Endothelial cell of umbilical vein (primary cell): ENCODE data around the gene TROAP. TPM values are rescaled to one million over a fixed set of nuclear protein-coding genes. Genes with fewer than 3 reads are reported as not detected.

ENCODE experiments used
- BruUV-seq: library from RNA; stranded (reverse); fragments of 400-500 nt; replicated peaks from 2 replicates; lab custom pipeline; 2021; lab: Mats Ljungman, UMichigan
- CTCF ChIA-PET: fragments of 300-600, 350-600 bp; sonication (Branson Sonifier 250); formaldehyde crosslinking; loops from one replicate; lab custom pipeline; 2021; ENCODE audit warnings: antibody characterized with exemption, inconsistent platforms; lab: Charles Lee
- POLR2A ChIA-PET: fragments of 300-600, 350-600 bp; sonication (Branson Sonifier 250); formaldehyde crosslinking; loops from one replicate; lab custom pipeline; 2021; ENCODE audit warnings: antibody characterized with exemption, inconsistent platforms; lab: Charles Lee
- DNase-seq: peaks from one replicate; pipeline ENCODE4 v3.0.0-alpha.2; 2011; ENCODE audit warnings: low read depth, low spot score
- FAIRE-seq: peaks from 2 replicates; lab custom pipeline; 2011; peaks lifted over from hg19 to GRCh38; lab: Jason Lieb, UNC
- H2AFZ ChIP-seq: 2 replicates; pipeline ENCODE4 v1.6.0; 2012; ENCODE audit warnings: low read depth, low read length, control low read depth, inconsistent platforms
- H3K27ac ChIP-seq: 2 replicates; pipeline ENCODE4 v1.5.1; 2011; ENCODE audit warnings: low read depth, mild to moderate bottlenecking, control low read depth, low read length, moderate library complexity; ENCODE audit not compliant: insufficient read depth
- H3K27me3 ChIP-seq, 2 experiments: 2 replicates each; pipeline versions ENCODE4 v1.6.0 to v1.6.1; 2011; ENCODE audit warnings: low read length in 2 of 2, mixed read lengths in 1 of 2; ENCODE audit not compliant: control insufficient read depth in 2 of 2, insufficient read depth in 2 of 2
- H3K36me3 ChIP-seq, 2 experiments: 2 replicates in 1 of 2; 3 replicates in 1 of 2; pipeline ENCODE4 v1.5.1; 2011; ENCODE audit warnings: low read length in 2 of 2, mild to moderate bottlenecking in 1 of 2, moderate library complexity in 1 of 2; ENCODE audit not compliant: control insufficient read depth in 2 of 2, insufficient read depth in 2 of 2; ENCODE audit errors: extremely low read depth in 1 of 2
- H3K4me1 ChIP-seq: 3 replicates; pipeline ENCODE4 v1.5.1; 2011; ENCODE audit warnings: mild to moderate bottlenecking, low read length; ENCODE audit not compliant: control insufficient read depth, insufficient read depth; ENCODE audit errors: extremely low read depth
- H3K4me2 ChIP-seq: 2 replicates; pipeline ENCODE4 v1.6.1; 2011; ENCODE audit warnings: low read length, control low read depth, mixed read lengths; ENCODE audit not compliant: insufficient read depth
- H3K4me3 ChIP-seq, 3 experiments: fragments of 200-600 bp in 1 of 3; sonication (generic), shearing (Covaris generic) in 1 of 3; replicated peaks in 1 of 3; 2 replicates each; pipeline ENCODE4 v1.5.1; 2011 to 2016; ENCODE audit warnings: control low read depth in 3 of 3, low read length in 3 of 3, mild to moderate bottlenecking in 2 of 3, inconsistent platforms in 1 of 3, low read depth in 1 of 3, moderate library complexity in 1 of 3; ENCODE audit not compliant: insufficient read depth in 1 of 3
- H3K79me2 ChIP-seq: 2 replicates; pipeline ENCODE4 v1.6.0; 2012; ENCODE audit warnings: low read length, inconsistent platforms; ENCODE audit not compliant: control insufficient read depth, insufficient read depth
- H3K9ac ChIP-seq: replicated peaks from 2 replicates; pipeline ENCODE3; 2011; ENCODE audit warnings: low read length, control low read depth; ENCODE audit not compliant: insufficient read depth; ENCODE audit errors: extremely low read depth
- H3K9me1 ChIP-seq: replicated peaks from 3 replicates; pipeline ENCODE4 v1.6.0; 2011; ENCODE audit warnings: mild to moderate bottlenecking, low read length; ENCODE audit not compliant: control insufficient read depth, insufficient read depth; ENCODE audit errors: extremely low read depth
- H3K9me3 ChIP-seq: replicated peaks from 2 replicates; pipeline ENCODE4 v1.5.1; 2012; ENCODE audit warnings: low read length, inconsistent platforms; ENCODE audit not compliant: control insufficient read depth, insufficient read depth
- H4K20me1 ChIP-seq: replicated peaks from 2 replicates; pipeline ENCODE3; 2011; ENCODE audit warnings: mild to moderate bottlenecking, low read length; ENCODE audit not compliant: control insufficient read depth, insufficient read depth; ENCODE audit errors: extremely low read depth
- CTCF ChIP-seq, 2 donors: IDR thresholded peaks; 1 replicate in 1 of 2; 2 replicates in 1 of 2; pipeline ENCODE4 v1.5.1; 2011; ENCODE audit warnings: low read length in 2 of 2, mild to moderate bottlenecking in 2 of 2, moderate library complexity in 2 of 2, control low read depth in 1 of 2, inconsistent platforms in 1 of 2, low read depth in 1 of 2; ENCODE audit not compliant: insufficient read depth in 1 of 2; ENCODE audit errors: extremely low read depth in 1 of 2
- EZH2 ChIP-seq: IDR thresholded peaks from 2 replicates; pipeline ENCODE4 v1.6.1; 2012; ENCODE audit warnings: borderline replicate concordance, low read depth, mild to moderate bottlenecking, moderate library complexity, low read length, inconsistent platforms; ENCODE audit not compliant: severe bottlenecking
- FOS ChIP-seq: IDR thresholded peaks from 2 replicates; pipeline ENCODE4 v1.6.1; 2011; ENCODE audit warnings: mild to moderate bottlenecking, low read length, moderate library complexity, borderline replicate concordance; ENCODE audit not compliant: insufficient read depth
- GATA2 ChIP-seq: IDR thresholded peaks from 2 replicates; pipeline ENCODE4 v1.7.0; 2011; ENCODE audit warnings: low read depth, mild to moderate bottlenecking, moderate library complexity, mixed read lengths, low read length; ENCODE audit not compliant: insufficient read length, insufficient read depth
- JUN ChIP-seq: IDR thresholded peaks from 2 replicates; pipeline ENCODE4 v1.6.1; 2011; ENCODE audit warnings: borderline replicate concordance, low read depth; ENCODE audit not compliant: insufficient read length, insufficient read depth
- MAX ChIP-seq: IDR thresholded peaks from 2 replicates; pipeline ENCODE4 v1.6.1; 2011; ENCODE audit not compliant: insufficient read depth, insufficient read length
- MYC ChIP-seq: IDR thresholded peaks from one replicate; pipeline ENCODE4 v1.6.1; 2011; ENCODE audit warnings: mild to moderate bottlenecking, low read depth, low read length
- POLR2A ChIP-seq: IDR thresholded peaks from 2 replicates; pipeline ENCODE4 v1.6.1; 2012; ENCODE audit warnings: low read depth, mild to moderate bottlenecking, control low read depth, low read length
- POLR2AphosphoS5 ChIP-seq: IDR thresholded peaks from 2 replicates; pipeline ENCODE4 v1.6.1; 2012; ENCODE audit warnings: low read depth, mild to moderate bottlenecking, control low read depth, low read length, moderate library complexity; ENCODE audit not compliant: insufficient read depth
- dilution Hi-C: fragments of 300-500 bp; cut with MboI; formaldehyde crosslinking; loops from one replicate; pipeline ENCODE4 v1.15.0; 2019; ENCODE audit warnings: low sequenced_read_pairs; ENCODE audit not compliant: extremely low pct_ligation_motif_present
- intact Hi-C: fragments of 100-400 bp; cut with micrococcal nuclease; formaldehyde crosslinking; loops from one replicate; pipeline ENCODE4 v1.10.0; 2022
- polyA plus RNA-seq, 4 experiments: library from polyadenylated mRNA; depleted of rRNA in 3 of 4; stranded (reverse) in 3 of 4; unstranded in 1 of 4; fragments of >200 nt; gene quantifications; 2 replicates each; pipeline versions ENCODE4 v1.2.1 to v1.2.3, GENCODE V29; 2011 to 2012; ENCODE audit warnings: missing spikeins in 1 of 4
- total RNA-seq: library from RNA; stranded (reverse); gene quantifications from 2 replicates; pipeline ENCODE4 v1.2.3, GENCODE V29; 2021

TROAP gene
- total and polyA plus RNA-seq, 2 donors (not counting 3 experiments of a cell fraction or from before 2014, with no cell fraction given): 31.7 to 68.6 TPM

- no peak for FAIRE-seq
- Histone ChIP-seq H3K79me2 (no peaks in the 10 kb centered on the region), H3K27me3 (peaks cover 44 to 48% of the 10 kb centered on the region in 2 experiments), H3K4me2 (no peak overlapping the region), H3K36me3 (peaks cover 3 to 4% of the 10 kb centered on the region in 2 experiments), H3K9me1 (no peaks in the 10 kb centered on the region), H3K4me1 (no peaks in the 10 kb centered on the region), H3K4me3 (no peak overlapping the region), H4K20me1 (no peaks in the 10 kb centered on the region), H3K27ac (no peak overlapping the region), H2AFZ (no peak overlapping the region), H3K9me3 (no peaks in the 10 kb centered on the region), H3K9ac (no peak overlapping the region)
- no peak for DNase-seq
- TF ChIP-seq FOS (no peak), POLR2AphosphoS5 (no peak), CTCF (IDR thresholded peaks at IDR 0.05; ENCODE audit: extremely low read depth in 1 of 2, insufficient read depth in 1 of 2, low read depth in 1 of 2, low read length in 2 of 2) (no peak), MYC (no peak), MAX (no peak), JUN (no peak), EZH2 (no peak), GATA2 (no peak), POLR2A (no peak)
- dilution Hi-C loops (no loop called here), intact Hi-C loops (no loop called here)
- BruUV-seq: no TSS peak
- ChIA-PET CTCF (interaction anchor here (1.2 to 9.0 kb wide), 6 partner anchors 8 to 247 kb away, joined by 5 to 280 read pairs (median 63); partner anchors contain the start of gene DNAJC22), POLR2A (no interaction called here)
These were observed 11.2 kb downstream of the TROAP start for GRCh38 chr12:49334226-49334625.
